Endothelial cell of umbilical vein (primary cell): ENCODE data around the gene DYNLT2. TPM values are rescaled to one million over a fixed set of nuclear protein-coding genes. Genes with fewer than 3 reads are reported as not detected.

ENCODE experiments used
- BruUV-seq: library from RNA; stranded (reverse); fragments of 400-500 nt; replicated peaks from 2 replicates; lab custom pipeline; 2021; lab: Mats Ljungman, UMichigan
- CTCF ChIA-PET: fragments of 300-600, 350-600 bp; sonication (Branson Sonifier 250); formaldehyde crosslinking; loops from one replicate; lab custom pipeline; 2021; ENCODE audit warnings: antibody characterized with exemption, inconsistent platforms; lab: Charles Lee
- POLR2A ChIA-PET: fragments of 300-600, 350-600 bp; sonication (Branson Sonifier 250); formaldehyde crosslinking; loops from one replicate; lab custom pipeline; 2021; ENCODE audit warnings: antibody characterized with exemption, inconsistent platforms; lab: Charles Lee
- DNase-seq: peaks from one replicate; pipeline ENCODE4 v3.0.0-alpha.2; 2011; ENCODE audit warnings: low read depth, low spot score
- FAIRE-seq: peaks from 2 replicates; lab custom pipeline; 2011; peaks lifted over from hg19 to GRCh38; lab: Jason Lieb, UNC
- H2AFZ ChIP-seq: 2 replicates; pipeline ENCODE4 v1.6.0; 2012; ENCODE audit warnings: low read depth, low read length, control low read depth, inconsistent platforms
- H3K27ac ChIP-seq: 2 replicates; pipeline ENCODE4 v1.5.1; 2011; ENCODE audit warnings: low read depth, mild to moderate bottlenecking, control low read depth, low read length, moderate library complexity; ENCODE audit not compliant: insufficient read depth
- H3K27me3 ChIP-seq, 2 experiments: 2 replicates each; pipeline versions ENCODE4 v1.6.0 to v1.6.1; 2011; ENCODE audit warnings: low read length in 2 of 2, mixed read lengths in 1 of 2; ENCODE audit not compliant: control insufficient read depth in 2 of 2, insufficient read depth in 2 of 2
- H3K36me3 ChIP-seq, 2 experiments: 2 replicates in 1 of 2; 3 replicates in 1 of 2; pipeline ENCODE4 v1.5.1; 2011; ENCODE audit warnings: low read length in 2 of 2, mild to moderate bottlenecking in 1 of 2, moderate library complexity in 1 of 2; ENCODE audit not compliant: control insufficient read depth in 2 of 2, insufficient read depth in 2 of 2; ENCODE audit errors: extremely low read depth in 1 of 2
- H3K4me1 ChIP-seq: 3 replicates; pipeline ENCODE4 v1.5.1; 2011; ENCODE audit warnings: mild to moderate bottlenecking, low read length; ENCODE audit not compliant: control insufficient read depth, insufficient read depth; ENCODE audit errors: extremely low read depth
- H3K4me2 ChIP-seq: 2 replicates; pipeline ENCODE4 v1.6.1; 2011; ENCODE audit warnings: low read length, control low read depth, mixed read lengths; ENCODE audit not compliant: insufficient read depth
- H3K4me3 ChIP-seq, 3 experiments: fragments of 200-600 bp in 1 of 3; sonication (generic), shearing (Covaris generic) in 1 of 3; replicated peaks in 1 of 3; 2 replicates each; pipeline ENCODE4 v1.5.1; 2011 to 2016; ENCODE audit warnings: control low read depth in 3 of 3, low read length in 3 of 3, mild to moderate bottlenecking in 2 of 3, inconsistent platforms in 1 of 3, low read depth in 1 of 3, moderate library complexity in 1 of 3; ENCODE audit not compliant: insufficient read depth in 1 of 3
- H3K79me2 ChIP-seq: 2 replicates; pipeline ENCODE4 v1.6.0; 2012; ENCODE audit warnings: low read length, inconsistent platforms; ENCODE audit not compliant: control insufficient read depth, insufficient read depth
- H3K9ac ChIP-seq: replicated peaks from 2 replicates; pipeline ENCODE3; 2011; ENCODE audit warnings: low read length, control low read depth; ENCODE audit not compliant: insufficient read depth; ENCODE audit errors: extremely low read depth
- H3K9me1 ChIP-seq: replicated peaks from 3 replicates; pipeline ENCODE4 v1.6.0; 2011; ENCODE audit warnings: mild to moderate bottlenecking, low read length; ENCODE audit not compliant: control insufficient read depth, insufficient read depth; ENCODE audit errors: extremely low read depth
- H3K9me3 ChIP-seq: replicated peaks from 2 replicates; pipeline ENCODE4 v1.5.1; 2012; ENCODE audit warnings: low read length, inconsistent platforms; ENCODE audit not compliant: control insufficient read depth, insufficient read depth
- H4K20me1 ChIP-seq: replicated peaks from 2 replicates; pipeline ENCODE3; 2011; ENCODE audit warnings: mild to moderate bottlenecking, low read length; ENCODE audit not compliant: control insufficient read depth, insufficient read depth; ENCODE audit errors: extremely low read depth
- EZH2 ChIP-seq: IDR thresholded peaks from 2 replicates; pipeline ENCODE4 v1.6.1; 2012; ENCODE audit warnings: borderline replicate concordance, low read depth, mild to moderate bottlenecking, moderate library complexity, low read length, inconsistent platforms; ENCODE audit not compliant: severe bottlenecking
- FOS ChIP-seq: IDR thresholded peaks from 2 replicates; pipeline ENCODE4 v1.6.1; 2011; ENCODE audit warnings: mild to moderate bottlenecking, low read length, moderate library complexity, borderline replicate concordance; ENCODE audit not compliant: insufficient read depth
- GATA2 ChIP-seq: IDR thresholded peaks from 2 replicates; pipeline ENCODE4 v1.7.0; 2011; ENCODE audit warnings: low read depth, mild to moderate bottlenecking, moderate library complexity, mixed read lengths, low read length; ENCODE audit not compliant: insufficient read length, insufficient read depth
- JUN ChIP-seq: IDR thresholded peaks from 2 replicates; pipeline ENCODE4 v1.6.1; 2011; ENCODE audit warnings: borderline replicate concordance, low read depth; ENCODE audit not compliant: insufficient read length, insufficient read depth
- MYC ChIP-seq: IDR thresholded peaks from one replicate; pipeline ENCODE4 v1.6.1; 2011; ENCODE audit warnings: mild to moderate bottlenecking, low read depth, low read length
- POLR2A ChIP-seq: IDR thresholded peaks from 2 replicates; pipeline ENCODE4 v1.6.1; 2012; ENCODE audit warnings: low read depth, mild to moderate bottlenecking, control low read depth, low read length
- POLR2AphosphoS5 ChIP-seq: IDR thresholded peaks from 2 replicates; pipeline ENCODE4 v1.6.1; 2012; ENCODE audit warnings: low read depth, mild to moderate bottlenecking, control low read depth, low read length, moderate library complexity; ENCODE audit not compliant: insufficient read depth
- dilution Hi-C: fragments of 300-500 bp; cut with MboI; formaldehyde crosslinking; loops from one replicate; pipeline ENCODE4 v1.15.0; 2019; ENCODE audit warnings: low sequenced_read_pairs; ENCODE audit not compliant: extremely low pct_ligation_motif_present
- intact Hi-C: fragments of 100-400 bp; cut with micrococcal nuclease; formaldehyde crosslinking; loops from one replicate; pipeline ENCODE4 v1.10.0; 2022
- polyA plus RNA-seq, 4 experiments: library from polyadenylated mRNA; depleted of rRNA in 3 of 4; stranded (reverse) in 3 of 4; unstranded in 1 of 4; fragments of >200 nt; gene quantifications; 2 replicates each; pipeline versions ENCODE4 v1.2.1 to v1.2.3, GENCODE V29; 2011 to 2012; ENCODE audit warnings: missing spikeins in 1 of 4
- total RNA-seq: library from RNA; stranded (reverse); gene quantifications from 2 replicates; pipeline ENCODE4 v1.2.3, GENCODE V29; 2021
- TF ChIP-seq, protein P1 (sequence below): IDR thresholded peaks from 2 replicates; pipeline ENCODE4 v1.6.1; 2011; ENCODE audit not compliant: insufficient read depth, insufficient read length
- TF ChIP-seq, protein P2 (sequence below), 2 donors: IDR thresholded peaks; 1 replicate in 1 of 2; 2 replicates in 1 of 2; pipeline ENCODE4 v1.5.1; 2011; ENCODE audit warnings: low read length in 2 of 2, mild to moderate bottlenecking in 2 of 2, moderate library complexity in 2 of 2, control low read depth in 1 of 2, inconsistent platforms in 1 of 2, low read depth in 1 of 2; ENCODE audit not compliant: insufficient read depth in 1 of 2; ENCODE audit errors: extremely low read depth in 1 of 2

Gene DYNLT2
- total and polyA plus RNA-seq, 2 donors (not counting 3 experiments of a cell fraction or from before 2014, with no cell fraction given) = 0.39 to 0.88 TPM

DNA sequence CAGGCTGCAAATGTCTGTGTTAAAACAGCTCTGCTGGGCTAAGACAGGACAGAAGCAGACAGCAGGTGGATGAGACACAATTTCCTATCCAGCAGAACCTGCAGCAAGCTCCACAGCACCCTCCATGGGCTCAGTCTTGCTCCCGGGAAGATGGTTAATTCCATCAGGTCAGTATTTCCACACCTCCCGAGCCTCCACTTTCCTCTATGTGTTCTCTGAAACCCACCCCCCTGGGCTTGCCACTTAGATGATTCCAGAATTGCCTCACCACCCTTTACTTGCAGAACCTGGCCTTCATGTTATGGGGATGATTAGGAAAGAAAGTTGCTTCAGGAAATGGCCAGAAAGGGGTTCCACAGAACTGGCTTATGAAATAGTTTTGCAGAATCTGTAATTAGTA lies 43.8 kb upstream of the DYNLT2 start:
- Histone ChIP-seq H3K4me1 (peaks cover 2% of the 10 kb centered on the region), H3K27ac (no peak overlapping the region), H3K4me3 (no peak overlapping the region), H3K36me3 (no peaks in the 10 kb centered on the region), H3K9ac (no peak overlapping the region), H3K9me3 (no peaks in the 10 kb centered on the region), H2AFZ (no peak overlapping the region), H3K79me2 (no peaks in the 10 kb centered on the region), H3K27me3 (peaks cover 4 to 16% of the 10 kb centered on the region in 2 experiments), H3K4me2 (no peak overlapping the region), H4K20me1 (no peaks in the 10 kb centered on the region), H3K9me1 (no peaks in the 10 kb centered on the region)
- intact Hi-C loops = no loop called here
- dilution Hi-C loops = no loop called here
- FAIRE-seq (no peak), DNase-seq (no peak)
- CTCF ChIA-PET = interaction anchor here (0.9 to 3.2 kb wide), 3 partner anchors 9 to 718 kb away, joined by 3 to 8 read pairs (median 3); no protein-coding TSS in a partner anchor
- POLR2A ChIA-PET = no interaction called here
- TF ChIP-seq JUN = no peak
- TF ChIP-seq EZH2 = no peak
- no peak for TF ChIP-seq MYC
- TF ChIP-seq, protein P1, sequence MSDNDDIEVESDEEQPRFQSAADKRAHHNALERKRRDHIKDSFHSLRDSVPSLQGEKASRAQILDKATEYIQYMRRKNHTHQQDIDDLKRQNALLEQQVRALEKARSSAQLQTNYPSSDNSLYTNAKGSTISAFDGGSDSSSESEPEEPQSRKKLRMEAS = no peak
- no peak for TF ChIP-seq FOS
- TF ChIP-seq GATA2 = no peak
- TF ChIP-seq, protein P2, sequence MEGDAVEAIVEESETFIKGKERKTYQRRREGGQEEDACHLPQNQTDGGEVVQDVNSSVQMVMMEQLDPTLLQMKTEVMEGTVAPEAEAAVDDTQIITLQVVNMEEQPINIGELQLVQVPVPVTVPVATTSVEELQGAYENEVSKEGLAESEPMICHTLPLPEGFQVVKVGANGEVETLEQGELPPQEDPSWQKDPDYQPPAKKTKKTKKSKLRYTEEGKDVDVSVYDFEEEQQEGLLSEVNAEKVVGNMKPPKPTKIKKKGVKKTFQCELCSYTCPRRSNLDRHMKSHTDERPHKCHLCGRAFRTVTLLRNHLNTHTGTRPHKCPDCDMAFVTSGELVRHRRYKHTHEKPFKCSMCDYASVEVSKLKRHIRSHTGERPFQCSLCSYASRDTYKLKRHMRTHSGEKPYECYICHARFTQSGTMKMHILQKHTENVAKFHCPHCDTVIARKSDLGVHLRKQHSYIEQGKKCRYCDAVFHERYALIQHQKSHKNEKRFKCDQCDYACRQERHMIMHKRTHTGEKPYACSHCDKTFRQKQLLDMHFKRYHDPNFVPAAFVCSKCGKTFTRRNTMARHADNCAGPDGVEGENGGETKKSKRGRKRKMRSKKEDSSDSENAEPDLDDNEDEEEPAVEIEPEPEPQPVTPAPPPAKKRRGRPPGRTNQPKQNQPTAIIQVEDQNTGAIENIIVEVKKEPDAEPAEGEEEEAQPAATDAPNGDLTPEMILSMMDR (IDR thresholded peaks at IDR 0.05; ENCODE audit: extremely low read depth in 1 of 2, insufficient read depth in 1 of 2, low read depth in 1 of 2, low read length in 2 of 2) = no peak
- no peak for TF ChIP-seq POLR2A
- no peak for TF ChIP-seq POLR2AphosphoS5
- no TSS peak for BruUV-seq
